Stimulated activated CD4-positive, alpha-beta T cell treated with anti-CD3 and anti-CD28 coated beads, Interleukin-1b, Interleukin-23, amount 100 ng/mL, for 24 hours (primary cell): ENCODE results near the gene PPP2R3B.
"Not testable (repeated sequence)": the region's sequence is repeated elsewhere in the genome, so short reads cannot be mapped to it uniquely, and the experiment has no call there.

Experiments used
- DNase-seq, 4 experiments: peaks; one replicate each; pipeline ENCODE4 v3.0.0-alpha.2; 2020; ENCODE audit warnings: low read depth in 4 of 4, low spot score in 1 of 4

PPP2R3B gene

DNA sequence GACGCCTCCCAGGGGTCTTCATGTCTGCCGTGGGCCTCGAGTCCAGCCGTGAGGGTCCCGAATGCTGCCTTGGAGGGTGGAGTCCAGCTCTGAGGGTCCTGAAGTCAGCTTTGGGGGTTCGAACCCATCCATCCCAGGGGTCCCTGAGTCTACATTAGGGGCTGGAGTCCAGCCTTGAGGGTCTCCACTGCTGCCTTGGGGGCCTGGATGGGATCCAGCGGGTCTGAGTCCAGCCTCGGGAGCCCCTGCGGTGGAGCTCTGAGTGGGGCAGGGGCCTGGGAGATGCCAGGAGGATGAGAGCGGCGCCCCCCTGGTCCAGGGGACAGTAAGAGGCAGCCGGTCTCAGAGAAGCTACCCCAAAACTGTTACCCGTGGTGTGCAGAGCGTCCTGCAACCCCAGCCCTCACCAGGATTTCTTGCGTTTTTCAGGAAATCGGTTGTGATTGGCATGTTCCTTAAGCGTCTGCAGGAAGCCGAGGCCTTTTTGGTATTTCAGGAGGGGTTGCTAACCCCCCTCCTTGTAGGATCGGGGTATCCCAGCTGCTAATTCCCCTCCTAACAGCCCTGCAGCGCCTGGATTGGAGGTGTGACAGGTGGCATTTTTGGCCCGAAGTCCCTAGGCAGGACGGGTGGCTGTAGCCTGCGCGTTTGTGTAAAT, 66.5 kb downstream of the PPP2R3B start:
- no peak for DNase-seq

- no peak for DNase-seq
These were observed 67.1 kb downstream of the PPP2R3B start for GRCh38 chrX:319579-320125.

GRCh38 chrX:318739-319578, 67.7 kb downstream of the PPP2R3B start, which contains the start of gene GTPBP6:
GTPBP6 (minus strand) TSS chrX:318796; CDS start chrX:318787, 9 bp downstream.
- peak; percentile 85 to 96 (median 90) for DNase-seq

GRCh38 chrX:318068-318738, 68.5 kb downstream of the PPP2R3B start:
- DNase-seq: peak; percentile 96 to 98 (median 97)

DNA sequence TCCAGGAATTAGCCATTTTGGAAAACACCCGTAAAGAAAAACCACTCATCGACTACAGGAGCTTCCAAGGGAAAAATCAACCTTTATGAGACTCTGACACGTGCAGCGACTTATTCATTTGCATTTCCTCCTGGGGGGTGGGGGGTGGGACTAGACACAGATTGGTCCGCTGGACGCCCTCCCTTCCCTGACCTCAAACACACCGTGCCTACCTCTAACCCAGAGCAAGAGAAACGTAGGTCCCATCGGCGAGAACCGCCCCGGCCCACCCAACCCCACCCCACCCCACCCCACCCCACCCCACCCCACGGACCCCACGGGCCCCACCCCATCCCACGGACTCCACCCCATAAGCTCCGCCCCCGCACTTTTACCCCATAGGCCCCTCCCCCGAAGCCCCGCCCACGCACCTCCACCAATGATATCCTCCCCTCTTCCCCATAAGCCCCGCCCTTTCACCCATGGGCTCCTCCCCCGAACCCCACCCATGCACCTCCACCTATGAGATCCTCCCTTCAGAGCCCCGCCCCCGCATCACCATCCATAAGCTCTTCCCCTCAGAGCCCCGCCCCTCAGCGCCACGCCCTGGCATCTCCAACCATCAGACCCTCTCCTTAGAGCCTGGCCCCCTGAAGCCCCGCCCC, 69.2 kb downstream of the PPP2R3B start:
- DNase-seq: peak in 1 of 4 experiments; percentile 86

- DNase-seq: no peak
These were observed 70.1 kb downstream of the PPP2R3B start for GRCh38 chrX:316351-317325.

DNA sequence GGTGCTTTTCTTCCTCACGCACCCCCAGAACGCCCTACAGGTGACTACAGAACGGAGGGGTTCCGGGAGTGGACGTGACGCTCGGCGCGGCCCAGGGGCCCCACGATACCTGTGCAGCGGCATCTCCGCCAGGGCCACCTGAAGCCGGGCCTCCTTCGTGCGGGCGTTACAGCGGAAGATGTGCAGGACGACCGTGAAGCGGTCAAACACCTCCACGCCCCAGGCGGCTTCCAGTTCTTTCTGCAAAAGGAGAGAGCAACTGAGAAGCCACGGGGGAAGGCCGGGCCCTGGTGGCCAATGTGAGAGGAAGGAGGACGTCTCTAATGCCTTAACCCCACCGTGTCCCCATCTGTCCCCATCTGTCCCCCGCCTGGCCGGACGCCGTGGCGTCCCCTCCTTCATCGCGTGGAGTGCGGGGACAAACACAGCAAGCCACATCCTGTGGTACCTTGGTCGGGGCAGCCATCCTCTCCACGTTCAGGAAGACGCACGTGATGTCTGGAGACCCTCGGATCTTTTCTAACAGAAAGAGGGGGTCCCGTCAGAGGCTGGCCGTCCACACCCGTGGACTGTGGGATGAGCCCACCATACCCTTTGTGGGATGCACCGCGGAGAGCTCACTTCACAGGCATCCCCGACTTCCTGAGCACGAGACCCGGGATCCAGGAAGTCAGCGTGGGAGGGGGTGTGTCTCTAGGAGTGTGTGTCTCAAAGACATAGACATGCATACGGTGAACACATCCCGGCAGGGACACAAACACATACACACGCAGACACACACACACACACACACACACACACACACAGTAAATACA, 71.7 kb downstream of the PPP2R3B start:
- no peak for DNase-seq

DNA sequence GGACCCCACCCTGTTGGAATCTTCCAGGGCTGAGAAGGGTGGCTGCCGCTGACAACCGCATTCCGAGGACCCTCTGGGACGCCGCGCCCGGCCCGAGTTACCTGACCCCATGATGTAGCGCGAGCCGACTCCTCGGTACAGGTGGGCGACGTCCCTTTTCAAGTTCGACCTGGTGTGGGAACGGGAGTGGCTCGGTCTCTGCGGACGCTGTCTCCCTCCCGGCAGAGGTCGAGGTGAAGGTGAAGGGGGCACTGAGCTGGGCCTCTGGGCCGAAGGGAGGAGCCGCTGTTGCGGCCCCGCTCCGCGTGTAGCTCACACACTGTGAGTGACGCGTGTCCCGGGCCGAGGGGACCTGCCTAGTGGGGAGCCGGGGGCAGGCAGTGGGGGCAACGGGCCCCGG, 72.7 kb downstream of the PPP2R3B start:
- DNase-seq: no peak

DNA sequence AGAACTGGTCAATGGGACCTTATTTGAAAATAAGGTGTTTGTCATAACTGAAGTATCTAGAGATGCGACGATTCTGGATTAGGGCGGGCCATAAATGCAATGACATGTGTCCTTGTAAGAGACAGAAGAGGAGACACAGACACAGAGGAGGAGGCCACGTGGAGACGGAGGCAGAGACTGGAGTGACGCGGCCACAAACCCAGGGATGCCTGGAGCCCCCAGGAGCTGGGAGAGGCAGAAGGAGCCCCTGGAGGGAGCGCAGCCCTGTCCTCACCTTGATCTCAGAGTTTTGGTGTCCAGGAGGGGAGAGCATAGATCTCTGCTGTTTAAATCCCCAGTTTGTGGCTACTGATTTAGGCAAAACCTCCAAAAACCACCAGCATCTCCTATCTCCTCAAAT, 73.2 kb downstream of the PPP2R3B start:
- no peak for DNase-seq

DNA sequence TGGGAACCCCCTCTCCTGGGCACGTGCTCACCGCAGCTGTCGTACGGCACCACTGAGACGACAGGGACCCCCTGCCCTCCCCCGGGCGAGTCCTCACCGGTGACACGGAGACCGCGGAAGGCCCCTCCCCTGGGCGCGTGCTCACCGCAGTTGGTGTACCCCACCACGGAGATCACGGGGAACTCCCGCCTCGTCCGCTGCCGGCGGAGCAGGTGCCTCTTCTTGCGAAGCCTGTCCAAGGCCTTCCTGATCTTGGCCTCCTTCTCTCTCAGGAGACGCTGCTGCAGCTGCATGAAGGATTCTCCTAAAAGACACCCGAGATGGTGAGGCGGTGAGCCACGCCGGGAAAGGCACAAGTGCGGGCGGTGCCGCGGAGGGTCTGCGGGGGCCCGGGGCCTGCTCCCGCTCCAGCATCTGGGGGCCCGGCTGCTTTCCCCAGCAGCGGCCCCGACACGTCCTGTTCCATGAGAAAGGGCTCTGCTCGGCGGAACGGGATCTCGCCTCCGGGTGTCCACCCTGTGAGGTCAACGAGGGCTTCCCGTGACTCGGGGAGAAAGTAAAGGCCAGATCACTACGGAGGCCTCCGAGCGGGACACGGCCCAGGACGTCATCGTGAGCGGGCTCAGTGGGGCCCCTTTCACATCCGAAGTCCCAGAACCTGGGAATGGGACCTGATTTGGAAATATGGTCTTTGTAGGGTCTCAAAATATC, 73.9 kb downstream of the PPP2R3B start:
- no peak for DNase-seq

GRCh38 chrX:311156-312129, 75.3 kb downstream of the PPP2R3B start:
- no peak for DNase-seq

GRCh38 chrX:310621-311155, 76.0 kb downstream of the PPP2R3B start:
- DNase-seq: no peak

GRCh38 chrX:308821-309520, 77.7 kb downstream of the PPP2R3B start:
- no peak for DNase-seq

GRCh38 chrX:307261-308111, 79.2 kb downstream of the PPP2R3B start:
- DNase-seq: no peak

DNA sequence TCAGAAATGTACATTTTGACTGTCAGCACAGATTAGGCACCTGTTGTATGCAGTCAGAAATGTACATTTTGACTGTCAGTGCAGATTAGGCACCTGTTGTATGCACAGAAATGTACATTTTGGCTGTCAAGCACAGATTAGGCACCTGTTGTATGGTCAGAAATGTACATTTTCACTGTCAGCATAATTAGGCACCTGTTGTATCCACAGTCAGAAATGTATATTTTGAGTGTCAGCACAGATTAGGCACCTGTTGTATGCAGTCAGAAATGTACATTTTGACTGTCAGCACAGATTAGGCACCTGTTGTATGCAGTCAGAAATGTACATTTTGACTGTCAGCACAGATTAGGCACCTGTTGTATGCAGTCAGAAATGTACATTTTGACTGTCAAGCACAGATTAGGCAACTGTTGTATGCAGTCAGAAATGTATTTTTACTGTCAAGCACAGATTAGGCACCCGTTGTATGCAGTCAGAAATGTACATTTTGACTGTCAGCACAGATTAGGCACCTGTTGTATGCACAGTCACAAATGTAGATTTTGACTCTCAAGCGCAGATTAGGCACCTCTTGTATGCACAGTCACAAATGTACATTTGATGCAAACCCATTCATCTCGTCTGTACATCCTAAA, 80.0 kb downstream of the PPP2R3B start:
- not testable (repeated sequence) for DNase-seq
